Pons (tissue), 1 donor: ENCODE data around the gene HSPG2.
"Not testable (repeated sequence)": the region's sequence is repeated elsewhere in the genome, so short reads cannot be mapped to it uniquely, and the experiment has no call there.

Experiments
- DNase-seq: peaks from one replicate; pipeline ENCODE4 v3.0.0-alpha.2; 2016; ENCODE audit warnings: low spot score

Gene HSPG2

GRCh38 chr1:21823980-21824702 is 113.0 kb downstream of the HSPG2 start:
- DNase-seq, result no peak

- no peak for DNase-seq
Observed at GRCh38 chr1:21823206-21823979, 113.7 kb downstream of the HSPG2 start.

- DNase-seq, result no peak
Observed at GRCh38 chr1:21822349-21822748, 114.8 kb downstream of the HSPG2 start.

- no peak for DNase-seq
Observed at GRCh38 chr1:21821385-21822019, 115.6 kb downstream of the HSPG2 start.

GRCh38 chr1:21820597-21821232 is 116.4 kb downstream of the HSPG2 start:
- DNase-seq, result no peak

- no peak for DNase-seq
Observed at GRCh38 chr1:21818656-21819055, 118.5 kb downstream of the HSPG2 start.

GRCh38 chr1:21816602-21817302 is 120.4 kb downstream of the HSPG2 start:
- no peak for DNase-seq

- no peak for DNase-seq
Observed at GRCh38 chr1:21815724-21816321, 121.3 kb downstream of the HSPG2 start.

- DNase-seq, result no peak
Observed at GRCh38 chr1:21814981-21815582, 122.0 kb downstream of the HSPG2 start.

- DNase-seq, result no peak
Observed at GRCh38 chr1:21814241-21814918, 122.7 kb downstream of the HSPG2 start.

- no peak for DNase-seq
Observed at GRCh38 chr1:21813542-21813941, 123.6 kb downstream of the HSPG2 start.

- DNase-seq, result no peak
Observed at GRCh38 chr1:21811875-21812305, 125.2 kb downstream of the HSPG2 start, which contains the start of gene LDLRAD2. TSS of gene LDLRAD2 (plus strand) at chr1:21812265. CDS start at chr1:21812452, 187 bp downstream.

- DNase-seq, result no peak
Observed at GRCh38 chr1:21804536-21804935, 132.6 kb downstream of the HSPG2 start.

GRCh38 chr1:21801100-21801499 is 136.0 kb downstream of the HSPG2 start:
- DNase-seq, result no peak

- DNase-seq, result no peak
Observed at GRCh38 chr1:21799730-21800129, 137.4 kb downstream of the HSPG2 start.

- DNase-seq, result no peak
Observed at GRCh38 chr1:21795075-21795474, 142.0 kb downstream of the HSPG2 start.

GRCh38 chr1:21794656-21795055 is 142.5 kb downstream of the HSPG2 start:
- DNase-seq, result no peak

- no peak for DNase-seq
Observed at GRCh38 chr1:21793104-21793503, 144.0 kb downstream of the HSPG2 start.

- no peak for DNase-seq
Observed at GRCh38 chr1:21786640-21787039, 150.5 kb downstream of the HSPG2 start.

- DNase-seq, result not testable (repeated sequence)
Observed at GRCh38 chr1:21785764-21786163, 151.3 kb downstream of the HSPG2 start.
